Trophoblast cell (in vitro differentiated cells and primary cell): ENCODE measurements around the gene IL17RA.

Experiments
- DNase-seq, 2 donors: peaks; one replicate each; pipeline ENCODE4 v3.0.0-alpha.2; 2016
- H2AFZ ChIP-seq: 2 replicates; pipeline ENCODE4 v1.6.1; 2013; ENCODE audit warnings: low read length, moderate library complexity, mild to moderate bottlenecking; ENCODE audit not compliant: insufficient read depth, poor library complexity
- H2AK5ac ChIP-seq: 2 replicates; pipeline ENCODE4 v1.6.1; 2013; ENCODE audit warnings: mild to moderate bottlenecking, low read length
- H2BK120ac ChIP-seq: 2 replicates; pipeline ENCODE4 v1.6.1; 2013; ENCODE audit warnings: low read length, mild to moderate bottlenecking, moderate library complexity; ENCODE audit not compliant: insufficient read depth, poor library complexity
- H2BK12ac ChIP-seq: 2 replicates; pipeline ENCODE4 v1.6.1; 2013; ENCODE audit warnings: mild to moderate bottlenecking, low read length, moderate library complexity
- H2BK5ac ChIP-seq: 2 replicates; pipeline ENCODE4 v1.6.1; 2013; ENCODE audit warnings: low read length, low read depth, moderate library complexity, mild to moderate bottlenecking; ENCODE audit not compliant: poor library complexity
- H3K14ac ChIP-seq: 2 replicates; pipeline ENCODE4 v1.6.1; 2013; ENCODE audit warnings: mild to moderate bottlenecking, low read length
- H3K18ac ChIP-seq: 2 replicates; pipeline ENCODE4 v1.6.1; 2013; ENCODE audit warnings: mild to moderate bottlenecking, low read length
- H3K23ac ChIP-seq: 2 replicates; pipeline ENCODE4 v1.6.1; 2013; ENCODE audit warnings: low read length
- H3K27ac ChIP-seq: 2 replicates; pipeline ENCODE4 v1.5.1; 2013; ENCODE audit warnings: low read depth, mild to moderate bottlenecking, inconsistent platforms, low read length, moderate library complexity
- H3K27me3 ChIP-seq: 2 replicates; pipeline ENCODE4 v1.6.1; 2013; ENCODE audit warnings: inconsistent platforms, mild to moderate bottlenecking, low read length, moderate library complexity; ENCODE audit not compliant: insufficient read depth
- H3K36me3 ChIP-seq, 2 experiments: 1 replicate in 1 of 2; 2 replicates in 1 of 2; pipeline ENCODE4 v1.6.1; 2013; ENCODE audit warnings: low read length in 2 of 2, mild to moderate bottlenecking in 2 of 2, moderate library complexity in 1 of 2; ENCODE audit not compliant: insufficient read depth in 2 of 2, control insufficient read depth in 1 of 2
- H3K4ac ChIP-seq: 2 replicates; pipeline ENCODE4 v1.6.1; 2013; ENCODE audit warnings: low read depth, mild to moderate bottlenecking, low read length, moderate library complexity
- H3K4me1 ChIP-seq, 2 experiments: 1 replicate in 1 of 2; 2 replicates in 1 of 2; pipeline ENCODE4 v1.6.1; 2013; ENCODE audit warnings: low read length in 2 of 2, mild to moderate bottlenecking in 2 of 2, moderate library complexity in 1 of 2; ENCODE audit not compliant: insufficient read depth in 2 of 2, control insufficient read depth in 1 of 2
- H3K4me2 ChIP-seq: 2 replicates; pipeline ENCODE4 v1.6.1; 2013; ENCODE audit warnings: inconsistent platforms, mild to moderate bottlenecking, low read length, moderate library complexity
- H3K4me3 ChIP-seq: 2 replicates; pipeline ENCODE4 v1.5.1; 2013; ENCODE audit warnings: mild to moderate bottlenecking, low read depth, low read length, inconsistent platforms
- H3K79me1 ChIP-seq: one replicate; pipeline ENCODE4 v1.6.1; 2013; ENCODE audit warnings: low read length
- H3K79me2 ChIP-seq: 2 replicates; pipeline ENCODE4 v1.6.1; 2013; ENCODE audit warnings: low read length, mild to moderate bottlenecking; ENCODE audit not compliant: control insufficient read depth, insufficient read depth, poor library complexity
- H3K9ac ChIP-seq: 2 replicates; pipeline ENCODE4 v1.6.1; 2013; ENCODE audit warnings: mild to moderate bottlenecking, low read length
- H3K9me3 ChIP-seq: 2 replicates; pipeline ENCODE4 v1.6.1; 2013; ENCODE audit warnings: low read depth, mild to moderate bottlenecking, control low read depth, inconsistent platforms, low read length; ENCODE audit not compliant: insufficient read depth
- H4K12ac ChIP-seq: 2 replicates; pipeline ENCODE4 v1.6.1; 2013; ENCODE audit warnings: low read depth, mild to moderate bottlenecking, low read length, moderate library complexity
- H4K8ac ChIP-seq: 2 replicates; pipeline ENCODE4 v1.6.1; 2013; ENCODE audit warnings: low read depth, mild to moderate bottlenecking, low read length, moderate library complexity
- H4K91ac ChIP-seq: one replicate; pipeline ENCODE4 v1.6.1; 2013; ENCODE audit warnings: low read depth, mild to moderate bottlenecking, low read length, moderate library complexity
- WGBS: extraction: QIAGEN DNeasy Blood & Tissue Kit; methylation state at CpG from one replicate; pipeline ENCODE4 v1.1.7; 2013; ENCODE audit warnings: missing lambda C conversion rate; ENCODE audit not compliant: insufficient read length, insufficient coverage; ENCODE audit errors: extremely low coverage; 5-methylcytosine and 5-hydroxymethylcytosine counted together

Gene IL17RA

DNA sequence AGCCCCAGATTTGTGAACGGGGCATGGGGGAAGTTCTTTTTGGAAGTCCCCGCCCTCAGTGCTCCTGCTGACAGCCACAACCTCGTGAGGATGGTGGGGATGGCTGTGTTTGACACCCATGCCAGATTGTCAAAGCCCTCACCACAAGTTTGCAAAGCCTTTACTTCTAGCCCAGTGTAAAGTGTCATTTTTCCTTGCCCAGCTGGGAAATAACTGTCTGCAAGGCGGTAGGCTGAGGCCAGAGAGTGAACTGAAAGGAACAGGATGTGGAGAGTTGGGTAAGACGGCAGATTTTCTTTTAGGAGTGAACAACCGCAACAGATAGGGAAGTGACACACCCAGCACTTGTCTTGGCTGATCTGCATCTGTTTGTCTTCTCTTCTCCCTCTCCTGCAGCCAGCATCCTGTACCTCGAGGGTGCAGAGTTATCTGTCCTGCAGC, 13.6 kb downstream of the IL17RA start:
- no peak overlapping the region for H3K4ac ChIP-seq
- no peak overlapping the region for H2BK12ac ChIP-seq
- no peak overlapping the region for H4K91ac ChIP-seq
- no peak for DNase-seq
- no peak overlapping the region for H3K4me3 ChIP-seq
- no peaks in the 10 kb centered on the region for H3K79me1 ChIP-seq
- no peak overlapping the region for H4K8ac ChIP-seq
- H4K12ac ChIP-seq: no peak overlapping the region
- no peak overlapping the region for H3K9ac ChIP-seq
- H3K18ac ChIP-seq: no peak overlapping the region
- no peak overlapping the region for H2BK120ac ChIP-seq
- no peaks in the 10 kb centered on the region for H3K4me1 ChIP-seq
- no peaks in the 10 kb centered on the region for H3K79me2 ChIP-seq
- no peak overlapping the region for H2AK5ac ChIP-seq
- no peaks in the 10 kb centered on the region for H3K27me3 ChIP-seq
- no peak overlapping the region for H3K27ac ChIP-seq
- peaks cover 21 to 43% of the 10 kb centered on the region in 2 experiments for H3K36me3 ChIP-seq
- no peak overlapping the region for H3K14ac ChIP-seq
- no peak overlapping the region for H2AFZ ChIP-seq
- H2BK5ac ChIP-seq: no peak overlapping the region
- no peak overlapping the region for H3K4me2 ChIP-seq
- no CpG with 5 or more reads among the region's 7 CpGs for WGBS
- no peak overlapping the region for H3K23ac ChIP-seq
- no peaks in the 10 kb centered on the region for H3K9me3 ChIP-seq

DNA sequence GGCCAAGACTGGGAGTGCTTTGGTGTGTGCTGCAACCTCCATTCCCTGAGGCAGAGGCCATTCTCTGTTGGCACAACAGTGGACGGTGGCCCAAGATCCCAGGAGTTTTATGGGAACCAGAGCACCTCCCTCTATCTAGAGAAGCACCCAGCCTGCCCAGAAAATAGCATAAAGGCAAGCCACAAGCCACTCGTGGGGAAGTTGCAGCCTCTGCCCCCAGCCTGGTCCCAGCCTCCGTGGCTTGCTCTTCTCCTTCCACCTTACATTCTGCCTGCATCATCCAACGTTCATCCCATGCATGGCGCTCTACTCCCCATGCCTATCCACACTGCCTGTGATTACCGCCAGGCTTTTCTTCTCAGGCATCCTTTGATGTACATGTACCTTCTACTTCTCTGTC, 15.8 kb downstream of the IL17RA start:
- no peaks in the 10 kb centered on the region for H3K9me3 ChIP-seq
- no peak overlapping the region for H2BK5ac ChIP-seq
- no peaks in the 10 kb centered on the region for H3K4me1 ChIP-seq
- no peaks in the 10 kb centered on the region for H3K79me2 ChIP-seq
- no peak overlapping the region for H3K4ac ChIP-seq
- no peak overlapping the region for H3K9ac ChIP-seq
- H3K4me2 ChIP-seq: no peak overlapping the region
- H3K4me3 ChIP-seq: no peak overlapping the region
- H2AFZ ChIP-seq: no peak overlapping the region
- no peak overlapping the region for H2BK12ac ChIP-seq
- no peak overlapping the region for H3K14ac ChIP-seq
- no CpG with 5 or more reads among the region's 6 CpGs for WGBS
- H2BK120ac ChIP-seq: no peak overlapping the region
- no peak overlapping the region for H4K12ac ChIP-seq
- H3K79me1 ChIP-seq: no peaks in the 10 kb centered on the region
- peaks cover 27 to 47% of the 10 kb centered on the region in 2 experiments for H3K36me3 ChIP-seq
- no peak overlapping the region for H2AK5ac ChIP-seq
- no peak overlapping the region for H4K8ac ChIP-seq
- no peak overlapping the region for H3K18ac ChIP-seq
- no peak overlapping the region for H4K91ac ChIP-seq
- H3K23ac ChIP-seq: no peak overlapping the region
- H3K27me3 ChIP-seq: no peaks in the 10 kb centered on the region
- no peak overlapping the region for H3K27ac ChIP-seq
- DNase-seq: no peak

DNA sequence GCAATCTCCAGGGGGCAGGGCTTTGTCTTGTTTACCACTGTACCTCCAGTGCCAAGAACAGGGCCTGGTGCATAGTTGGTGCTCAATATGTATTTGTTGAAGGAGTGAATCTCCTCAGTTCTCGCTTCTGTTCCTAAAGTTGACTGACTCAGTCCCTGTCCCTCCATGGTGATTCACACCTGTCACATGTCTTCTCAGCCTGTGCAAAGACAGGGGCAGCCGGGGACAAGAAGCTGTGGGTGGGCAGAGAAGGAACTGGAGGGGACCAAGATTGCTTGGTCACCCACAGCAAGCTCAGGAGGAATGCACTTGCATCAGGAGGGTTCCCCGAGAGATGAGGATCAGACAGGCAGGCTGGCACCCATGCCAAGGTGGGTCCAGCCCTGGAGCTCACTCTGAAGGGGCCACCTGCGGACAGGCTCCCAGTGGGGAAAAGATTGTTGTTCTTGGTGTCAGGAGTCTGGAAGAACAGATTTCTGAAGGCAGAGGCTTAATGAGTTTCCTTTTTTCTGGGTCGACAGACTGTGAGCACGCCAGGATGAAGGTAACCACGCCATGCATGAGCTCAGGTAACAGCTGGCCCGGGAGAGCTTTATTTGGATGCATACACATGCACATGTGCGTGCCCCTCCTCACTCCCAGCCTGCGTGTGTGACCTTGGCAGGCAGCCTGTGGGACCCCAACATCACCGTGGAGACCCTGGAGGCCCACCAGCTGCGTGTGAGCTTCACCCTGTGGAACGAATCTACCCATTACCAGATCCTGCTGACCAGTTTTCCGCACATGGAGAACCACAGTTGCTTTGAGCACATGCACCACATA, 16.9 kb downstream of the IL17RA start:
- no CpG with 5 or more reads among the region's 14 CpGs for WGBS
- Histone ChIP-seq H3K14ac (no peak overlapping the region), H3K9me3 (no peaks in the 10 kb centered on the region), H2AK5ac (no peak overlapping the region), H2AFZ (no peak overlapping the region), H3K79me1 (no peaks in the 10 kb centered on the region), H3K18ac (no peak overlapping the region), H3K36me3 (peaks cover 29 to 49% of the 10 kb centered on the region in 2 experiments), H3K9ac (no peak overlapping the region), H3K27me3 (no peaks in the 10 kb centered on the region), H3K4me1 (no peaks in the 10 kb centered on the region), H4K91ac (no peak overlapping the region), H3K23ac (no peak overlapping the region), H3K27ac (no peak overlapping the region), H3K4ac (no peak overlapping the region), H3K79me2 (no peaks in the 10 kb centered on the region), H2BK5ac (no peak overlapping the region), H2BK120ac (no peak overlapping the region), H3K4me2 (no peak overlapping the region), H2BK12ac (no peak overlapping the region), H3K4me3 (no peak overlapping the region), H4K8ac (no peak overlapping the region), H4K12ac (no peak overlapping the region)
- no peak for DNase-seq

DNA sequence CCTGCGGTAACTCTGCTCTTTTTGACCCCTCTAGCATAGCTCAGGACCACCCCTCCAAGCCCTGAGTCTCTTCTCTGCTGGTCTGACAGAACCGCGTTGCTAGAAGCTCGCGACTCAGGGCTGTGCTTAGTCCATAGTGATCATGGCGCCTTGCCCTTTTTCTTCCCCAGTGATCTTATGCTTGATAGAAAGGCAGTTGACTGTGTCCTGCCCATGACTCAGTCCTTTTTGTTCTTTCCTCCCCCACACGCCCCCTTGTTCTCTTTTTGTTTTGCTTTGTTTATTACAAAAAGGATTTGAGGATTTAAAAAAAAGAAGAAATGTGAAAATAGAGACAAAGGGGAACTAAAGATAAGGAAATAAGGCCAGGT, 17.5 kb downstream of the IL17RA start:
- Histone ChIP-seq H3K14ac (no peak overlapping the region), H3K27me3 (no peaks in the 10 kb centered on the region), H4K12ac (no peak overlapping the region), H4K8ac (no peak overlapping the region), H3K27ac (no peak overlapping the region), H3K18ac (no peak overlapping the region), H3K9ac (no peak overlapping the region), H2AK5ac (no peak overlapping the region), H3K4me1 (no peaks in the 10 kb centered on the region), H3K4ac (no peak overlapping the region), H4K91ac (no peak overlapping the region), H3K36me3 (peaks cover 31 to 47% of the 10 kb centered on the region in 2 experiments), H3K4me3 (no peak overlapping the region), H2BK12ac (no peak overlapping the region), H3K9me3 (no peaks in the 10 kb centered on the region), H3K4me2 (no peak overlapping the region), H2BK5ac (no peak overlapping the region), H3K23ac (no peak overlapping the region), H3K79me2 (no peaks in the 10 kb centered on the region), H2AFZ (no peak overlapping the region), H2BK120ac (no peak overlapping the region), H3K79me1 (no peaks in the 10 kb centered on the region)
- DNase-seq: no peak
- no CpG with 5 or more reads among the region's 7 CpGs for WGBS
